HEK293 (cell line): Measurements from ENCODE around the gene MED29.

Source experiments
- CTCF ChIP-seq: fragments of 450-650 bp; formaldehyde crosslinking; IDR thresholded peaks from 2 replicates; pipeline ENCODE4 v1.5.1; 2016; ENCODE audit warnings: missing biosample characterization, missing genetic modification characterization
- ELK4 ChIP-seq: IDR thresholded peaks from 2 replicates; pipeline ENCODE4 v1.6.1; 2011; ENCODE audit warnings: mild to moderate bottlenecking, low read depth, low read length, borderline replicate concordance
- REST ChIP-seq: fragments of 450-650 bp; formaldehyde crosslinking; IDR thresholded peaks from 2 replicates; pipeline ENCODE4 v1.5.1; 2016; ENCODE audit warnings: missing biosample characterization, missing genetic modification characterization
- ZNF23 ChIP-seq: fragments of 450-650 bp; formaldehyde crosslinking; IDR thresholded peaks from 2 replicates; pipeline ENCODE4 v1.5.1; 2016; ENCODE audit warnings: missing biosample characterization, missing genetic modification characterization, borderline replicate concordance
- ZNF274 ChIP-seq, 2 experiments: fragments of 200-500 bp in 1 of 2; fragments of 450-650 bp in 1 of 2; sonication (Bioruptor generic) in 1 of 2; formaldehyde crosslinking in 1 of 2; IDR thresholded peaks; 2 replicates each; pipeline versions ENCODE4 v1.5.1 to v1.6.1; 2014 to 2016; ENCODE audit warnings: borderline replicate concordance in 1 of 2, inconsistent platforms in 1 of 2, low read length in 1 of 2, missing biosample characterization in 1 of 2, missing genetic modification characterization in 1 of 2
- ZNF362 ChIP-seq: fragments of 450-650 bp; formaldehyde crosslinking; IDR thresholded peaks from 2 replicates; pipeline ENCODE4 v1.5.1; 2016; ENCODE audit warnings: missing biosample characterization, missing genetic modification characterization
- ZNF585B ChIP-seq: fragments of 450-650 bp; formaldehyde crosslinking; IDR thresholded peaks from 2 replicates; pipeline ENCODE4 v1.5.1; 2016; ENCODE audit warnings: missing biosample characterization, missing genetic modification characterization
- ZNF639 ChIP-seq: fragments of 450-650 bp; formaldehyde crosslinking; IDR thresholded peaks from 2 replicates; pipeline ENCODE4 v1.5.1; 2016; ENCODE audit warnings: missing biosample characterization, missing genetic modification characterization
- ZNF670 ChIP-seq: fragments of 450-650 bp; formaldehyde crosslinking; IDR thresholded peaks from 2 replicates; pipeline ENCODE4 v1.5.1; 2016; ENCODE audit warnings: missing biosample characterization, missing genetic modification characterization, low read depth

- TF ChIP-seq CTCF (tag by site-specific recombination) (no peak), ZNF639 (tag by site-specific recombination) (no peak), REST (tag by site-specific recombination) (no peak), ZNF274 (IDR thresholded peaks at IDR 0.05; ENCODE audit: low read length) (no peak), ZNF274 (tag by site-specific recombination; IDR thresholded peaks at IDR 0.05; ENCODE audit: borderline replicate concordance) (no peak), ZNF670 (tag by site-specific recombination) (no peak), ELK4 (no peak), ZNF585B (tag by site-specific recombination) (no peak), ZNF362 (tag by site-specific recombination) (no peak), ZNF23 (no peak)
Measured at GRCh38 chr19:39434123-39435076, 43.2 kb downstream of the MED29 start.
